SHP77 (cell line): Measurements from ENCODE around the gene MAGI2.

Source experiments
- DNase-seq, 2 experiments: peaks; one replicate each; lab custom pipeline; 2025; lab: John Stamatoyannopoulos, UW

The MAGI2 gene

DNA sequence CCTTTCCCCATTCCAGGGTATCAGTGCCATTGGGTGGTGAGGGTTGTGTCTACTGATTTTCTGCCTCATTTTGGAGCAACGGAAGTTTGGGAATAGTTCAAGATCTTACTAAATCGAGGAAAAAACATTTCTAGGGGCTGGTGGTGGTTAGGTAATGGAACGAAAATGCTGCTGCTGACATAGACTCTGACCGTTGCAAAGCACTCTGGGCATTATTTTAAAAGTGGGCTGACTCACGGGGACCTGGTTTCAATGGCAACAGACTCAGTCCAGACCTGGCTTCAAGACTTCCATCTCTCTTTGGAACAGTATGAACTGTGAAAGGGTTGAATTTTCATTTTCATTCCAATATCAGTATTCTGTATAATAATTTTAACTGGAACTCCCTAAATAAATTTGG is 1370.9 kb downstream of the MAGI2 start:
- no peak for DNase-seq

DNA sequence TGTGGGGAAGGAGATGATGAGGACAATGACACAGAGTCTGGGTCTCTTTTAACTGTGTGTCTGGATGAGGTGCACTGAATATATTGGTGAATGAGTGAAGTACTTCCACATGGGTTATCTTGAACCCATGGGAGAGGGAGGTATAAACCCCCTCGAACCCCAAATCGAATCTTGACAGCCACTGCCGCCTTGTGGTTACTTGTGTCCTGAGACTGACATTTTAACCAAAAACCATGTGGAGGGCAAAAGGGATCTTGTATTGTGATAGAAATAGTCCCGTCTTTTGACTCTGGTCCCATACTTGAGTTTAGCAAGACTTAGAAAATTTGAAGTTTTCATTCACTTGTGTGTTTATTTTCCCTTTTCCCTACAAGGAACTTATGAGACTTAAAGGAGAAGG is 1371.6 kb downstream of the MAGI2 start:
- no peak for DNase-seq

- no peak for DNase-seq
Observed at GRCh38 chr7:78081344-78081743, 1372.1 kb downstream of the MAGI2 start.

- DNase-seq: no peak
Observed at GRCh38 chr7:78080811-78081210, 1372.7 kb downstream of the MAGI2 start.

GRCh38 chr7:78080241-78080640 is 1373.2 kb downstream of the MAGI2 start:
- no peak for DNase-seq

GRCh38 chr7:78074713-78075112 is 1378.8 kb downstream of the MAGI2 start:
- DNase-seq: no peak

- DNase-seq: no peak
Observed at GRCh38 chr7:78073609-78074382, 1379.7 kb downstream of the MAGI2 start.

GRCh38 chr7:78072201-78072590 is 1381.3 kb downstream of the MAGI2 start:
- no peak for DNase-seq

DNA sequence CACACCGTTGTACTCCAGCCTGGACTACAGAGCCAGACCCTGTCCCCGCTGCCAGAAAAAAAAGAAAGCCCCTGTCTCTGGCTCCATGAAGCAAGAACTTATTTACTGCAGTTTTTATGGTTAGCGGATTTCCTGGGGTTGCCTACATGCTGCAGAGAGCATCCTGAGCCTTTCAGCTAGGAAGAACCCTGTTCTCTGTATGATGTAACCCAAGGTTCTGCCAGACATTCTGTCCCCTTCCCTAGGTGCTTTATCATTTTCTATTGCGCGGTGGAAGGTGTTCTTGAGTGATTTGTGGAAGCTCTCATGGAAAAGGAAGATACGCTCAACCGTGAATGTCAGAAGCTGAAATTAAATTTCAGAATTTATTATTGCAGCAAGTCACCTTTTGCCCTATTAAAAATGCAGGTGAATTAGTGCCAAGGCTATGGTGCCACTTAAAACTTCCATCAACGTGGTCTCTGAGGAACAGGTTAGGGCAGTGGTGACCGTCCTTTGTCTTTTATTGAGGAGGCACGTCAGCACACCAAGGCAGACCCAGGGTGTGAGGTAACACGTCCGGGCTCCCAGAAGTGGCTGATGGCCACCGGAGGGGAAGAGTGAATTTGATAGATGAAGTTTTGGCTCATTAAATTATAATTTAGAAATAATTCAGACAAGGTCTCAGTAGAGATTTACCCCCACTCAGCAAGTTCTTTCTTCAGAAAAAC is 1381.8 kb downstream of the MAGI2 start:
- DNase-seq: no peak

DNA sequence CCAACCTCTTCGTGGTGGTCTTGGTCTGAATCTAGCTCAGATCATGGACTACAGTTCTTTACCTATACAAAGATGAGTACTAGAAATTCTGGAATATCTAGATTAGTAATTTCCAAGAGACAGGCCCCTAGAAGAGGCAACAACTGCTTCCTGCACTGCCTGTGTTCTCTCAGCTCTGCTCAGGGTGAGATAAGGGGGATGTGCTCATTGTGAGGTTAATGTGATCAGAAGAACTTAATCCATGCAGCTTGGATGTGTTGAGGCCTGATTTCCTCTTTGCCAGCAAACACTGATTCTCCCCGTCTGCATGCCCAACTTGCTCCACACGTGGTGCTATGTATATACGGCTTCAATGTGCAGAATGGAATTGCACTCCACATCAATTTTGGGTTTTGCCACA is 1386.9 kb downstream of the MAGI2 start:
- DNase-seq: no peak

DNA sequence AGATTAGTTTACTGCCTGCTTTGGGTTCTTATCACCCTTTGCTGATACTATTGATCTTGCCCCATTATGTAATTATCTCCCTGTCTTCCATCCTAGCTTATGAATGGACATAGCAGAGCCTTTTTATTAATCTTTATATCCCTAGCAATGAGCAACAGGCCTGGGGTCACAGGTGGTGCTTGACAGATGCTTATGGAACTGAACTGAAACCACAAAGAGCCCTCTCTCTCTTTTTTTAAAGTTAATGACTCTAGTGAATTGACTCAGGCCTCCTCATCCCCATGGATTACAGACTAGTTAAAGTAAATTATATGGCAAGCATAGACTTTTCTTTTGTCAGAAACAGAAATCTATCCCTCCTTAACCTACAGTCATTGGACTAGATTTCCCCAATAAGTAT is 1389.7 kb downstream of the MAGI2 start:
- DNase-seq: no peak

- no peak for DNase-seq
Observed at GRCh38 chr7:78062214-78062613, 1391.3 kb downstream of the MAGI2 start.

GRCh38 chr7:78057571-78057970 is 1395.9 kb downstream of the MAGI2 start:
- DNase-seq: no peak

- DNase-seq: no peak
Observed at GRCh38 chr7:78055599-78055998, 1397.9 kb downstream of the MAGI2 start.

DNA sequence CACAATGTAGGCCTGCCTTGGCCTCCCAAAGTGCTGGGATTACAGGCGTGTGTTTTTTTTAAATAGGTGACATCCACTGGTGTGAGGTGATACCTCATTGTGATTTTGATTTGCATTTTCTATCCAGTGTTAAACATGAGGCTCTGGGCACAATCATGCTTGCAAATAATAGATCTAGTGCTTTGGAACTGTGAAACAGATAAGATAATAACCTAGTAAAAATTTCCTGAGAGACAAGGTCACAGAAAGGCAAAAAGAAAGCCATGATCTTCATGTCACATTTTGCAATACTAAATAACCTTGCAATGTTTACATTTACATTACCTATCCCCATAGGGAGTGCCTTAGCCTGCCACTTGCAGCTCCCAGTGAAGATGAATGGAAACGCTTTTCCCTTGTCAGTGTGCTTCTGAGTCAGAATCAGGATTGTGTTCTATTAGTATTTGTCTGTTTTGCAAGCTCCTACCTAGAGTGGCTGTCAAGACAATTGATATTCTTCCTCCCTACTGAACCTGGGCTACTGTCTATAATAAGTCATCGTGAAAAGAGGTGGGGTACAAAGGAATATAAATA is 1398.4 kb downstream of the MAGI2 start:
- DNase-seq: no peak

DNA sequence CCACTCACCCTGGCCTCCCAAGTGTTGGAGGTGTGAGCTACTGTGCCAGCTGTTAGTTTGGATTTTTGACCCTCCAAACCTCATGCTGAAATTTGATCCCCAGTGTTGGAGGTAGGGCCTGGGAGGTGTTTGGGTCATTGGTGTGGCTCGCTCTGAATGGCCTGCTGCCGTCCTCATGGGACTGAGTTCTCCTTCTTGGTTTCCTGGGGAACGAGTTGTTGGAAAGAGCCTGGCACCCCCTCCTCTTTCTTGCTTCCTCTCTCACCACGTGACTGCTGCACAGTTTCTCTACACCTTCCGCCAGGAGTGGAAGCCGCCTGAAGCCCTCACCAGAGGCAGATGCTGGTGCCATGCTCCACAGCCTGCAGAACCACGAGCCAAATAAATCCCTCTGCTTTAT is 1401.4 kb downstream of the MAGI2 start:
- DNase-seq: no peak

DNA sequence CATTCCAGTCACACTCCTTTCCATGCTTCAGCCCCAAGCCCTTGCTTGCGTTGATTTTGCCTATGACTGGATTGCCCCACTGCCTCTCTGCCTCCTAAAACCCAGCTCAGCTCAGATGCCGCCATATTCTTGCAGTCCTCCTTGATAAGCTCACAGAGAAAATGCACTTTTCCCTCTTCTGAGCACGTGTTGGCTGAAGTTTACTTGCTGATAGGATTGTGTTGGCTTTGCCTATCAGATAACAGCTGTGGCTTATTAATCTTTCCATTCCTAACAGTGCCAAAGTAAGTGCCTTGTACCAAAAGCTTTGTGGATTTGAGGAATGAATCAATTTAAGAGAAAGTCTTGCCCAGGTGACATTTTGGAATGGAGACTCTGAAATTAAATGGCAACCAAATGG is 1405.7 kb downstream of the MAGI2 start:
- no peak for DNase-seq

GRCh38 chr7:78043159-78043558 is 1410.3 kb downstream of the MAGI2 start:
- DNase-seq: no peak

GRCh38 chr7:78041423-78041822 is 1412.0 kb downstream of the MAGI2 start:
- DNase-seq: no peak

DNA sequence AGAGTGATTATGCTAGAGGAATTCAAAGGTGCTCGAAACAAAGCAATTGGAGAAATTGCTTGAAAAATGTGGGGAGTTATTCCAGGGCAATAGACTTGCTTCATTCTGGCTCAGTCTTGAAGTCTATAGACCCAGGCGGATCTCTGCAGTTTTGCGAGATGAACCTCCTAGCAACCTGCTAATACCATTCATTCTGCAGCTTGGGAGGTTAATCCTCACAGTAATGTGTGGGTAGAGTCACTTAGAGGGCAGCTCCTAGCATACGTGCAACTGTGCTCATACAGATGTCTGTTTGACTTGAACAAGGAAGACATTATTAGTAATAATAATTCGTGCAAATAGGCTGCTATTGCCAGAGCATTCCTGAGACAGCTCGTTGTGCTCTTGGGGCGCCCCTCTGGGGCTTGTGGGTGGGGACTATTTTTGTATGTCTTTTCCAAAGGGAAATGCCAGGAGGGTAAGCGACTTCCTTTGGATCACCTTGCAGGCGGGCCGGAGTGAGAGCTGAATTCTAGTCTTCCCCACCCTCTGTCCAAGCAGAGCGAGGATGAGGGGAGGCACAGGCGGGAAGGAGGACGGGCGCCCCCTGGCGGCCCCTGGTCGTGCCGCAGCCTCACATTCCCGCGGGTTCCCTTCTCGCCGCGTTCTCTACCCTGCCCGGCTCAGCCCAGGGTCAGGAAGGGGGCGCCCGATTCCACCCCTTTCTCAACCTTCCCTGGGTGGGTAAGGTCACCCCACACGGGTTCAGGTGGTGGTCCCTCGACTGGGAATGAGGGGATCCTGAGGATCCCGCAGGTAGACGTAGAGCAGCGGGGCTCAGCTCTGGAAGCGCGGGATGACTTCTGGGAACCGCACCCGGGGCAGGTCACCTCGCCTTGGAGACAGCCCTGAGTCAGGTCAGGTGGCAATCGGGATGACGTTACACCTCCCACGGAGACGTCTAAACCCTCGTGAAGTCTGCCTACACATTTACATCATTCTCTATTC is 1413.4 kb downstream of the MAGI2 start:
- DNase-seq: no peak

GRCh38 chr7:78038465-78039080 is 1414.9 kb downstream of the MAGI2 start:
- DNase-seq: no peak

GRCh38 chr7:78037603-78038002 is 1415.9 kb downstream of the MAGI2 start:
- no peak for DNase-seq
